ENCODE results near the gene GPN1.
"Not testable (repeated sequence)": the region's sequence is repeated elsewhere in the genome, so short reads cannot be mapped to it uniquely, and the experiment has no call there.

The GPN1 gene

DNA sequence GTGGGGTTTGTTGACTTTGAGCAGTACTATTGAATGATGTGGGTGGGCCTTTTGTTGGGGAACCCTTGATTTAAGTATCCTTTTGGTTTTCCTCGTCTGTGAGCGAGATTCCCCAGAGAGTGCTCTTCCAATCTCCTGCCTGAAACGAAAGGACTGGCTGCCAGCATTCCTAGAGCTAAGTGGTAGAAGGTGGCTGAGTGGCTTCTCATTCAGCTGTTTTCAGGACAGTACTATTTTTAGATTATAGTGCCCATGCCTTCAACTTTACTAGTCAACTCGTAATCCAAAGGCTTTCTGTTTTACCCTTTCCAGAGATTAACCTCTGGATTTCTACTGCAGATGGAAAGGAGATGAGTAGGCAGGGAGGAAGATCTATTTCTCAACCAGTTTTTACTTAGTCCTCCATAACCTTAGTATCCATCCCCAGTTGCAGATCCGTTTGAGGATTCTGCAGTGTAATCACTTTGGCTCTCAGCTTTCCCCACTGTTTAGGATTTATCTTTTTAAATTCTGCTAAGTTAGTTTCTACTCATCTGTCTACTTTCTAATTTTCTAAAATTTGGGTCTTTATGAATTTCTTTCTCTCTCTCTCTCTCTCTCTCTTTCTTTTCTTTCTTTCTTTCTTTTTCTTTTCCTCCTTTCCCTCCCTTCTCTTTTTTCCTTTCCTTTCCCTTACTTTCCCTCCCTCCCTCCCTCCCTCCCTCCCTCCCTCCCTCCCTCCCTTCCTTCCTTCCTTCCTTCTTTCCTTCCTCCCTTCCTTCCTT, 44.1 kb downstream of the GPN1 start:
- DNase-seq, result no peak

DNA sequence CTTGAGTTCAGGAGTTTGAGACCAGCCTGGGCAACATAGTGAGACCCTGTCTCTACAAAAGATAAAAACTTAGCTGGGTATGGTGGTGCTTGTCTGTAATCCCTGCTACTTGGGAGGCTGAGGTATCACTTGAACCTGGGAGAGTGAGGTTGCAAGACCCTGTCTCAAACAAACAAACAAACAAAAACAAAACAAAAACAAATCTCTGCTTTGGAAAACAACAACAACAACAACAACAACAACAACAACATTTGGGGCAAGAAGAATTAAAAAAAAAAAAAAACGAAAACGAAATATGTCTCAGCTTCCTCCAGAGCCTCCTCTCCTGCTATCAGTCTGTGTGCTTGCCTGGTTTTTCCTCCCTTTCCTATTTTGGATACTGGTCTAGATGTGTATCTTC, 51.7 kb downstream of the GPN1 start:
- no peak for DNase-seq

DNA sequence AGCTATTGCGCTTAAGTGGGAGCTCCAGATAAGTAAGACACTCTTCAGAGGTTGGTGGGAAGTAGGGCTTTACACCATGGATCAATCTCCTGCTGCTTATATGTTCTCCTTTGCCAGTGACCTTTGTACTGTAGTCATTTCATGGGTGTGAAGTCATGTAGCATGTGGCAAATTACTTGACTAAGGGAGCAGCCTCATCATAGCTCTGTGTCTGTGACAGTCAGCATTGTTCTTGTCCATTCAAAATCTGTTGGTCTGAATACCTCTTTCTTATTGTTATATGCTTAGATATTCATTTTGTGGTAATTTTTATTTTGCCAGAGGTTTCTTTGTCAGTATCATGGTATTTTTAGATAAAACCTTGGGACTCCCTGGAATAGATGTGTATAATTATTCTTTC, 53.0 kb downstream of the GPN1 start:
- no peak for DNase-seq

DNA sequence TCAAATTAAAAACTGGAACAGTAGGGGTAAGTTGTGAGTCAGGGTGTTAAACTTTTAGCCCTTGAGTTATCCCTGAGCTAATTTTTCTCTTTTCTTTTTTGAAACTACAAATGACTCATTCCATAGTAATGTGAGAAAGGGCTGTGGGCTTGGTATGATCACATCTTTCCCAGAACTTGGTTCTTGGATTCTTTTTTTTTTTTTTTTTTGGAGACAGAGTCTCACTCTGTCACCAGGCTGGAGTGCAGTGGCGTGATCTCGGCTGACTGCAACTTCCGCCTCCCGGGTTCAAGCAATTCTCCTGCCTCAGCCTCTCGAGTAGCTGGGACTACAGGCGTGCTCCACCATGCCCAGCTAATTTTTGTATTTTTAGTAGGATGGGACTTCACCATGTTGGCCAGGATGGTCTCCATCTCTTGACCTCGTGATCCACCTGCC, 53.5 kb downstream of the GPN1 start:
- DNase-seq, result not testable (repeated sequence)

DNA sequence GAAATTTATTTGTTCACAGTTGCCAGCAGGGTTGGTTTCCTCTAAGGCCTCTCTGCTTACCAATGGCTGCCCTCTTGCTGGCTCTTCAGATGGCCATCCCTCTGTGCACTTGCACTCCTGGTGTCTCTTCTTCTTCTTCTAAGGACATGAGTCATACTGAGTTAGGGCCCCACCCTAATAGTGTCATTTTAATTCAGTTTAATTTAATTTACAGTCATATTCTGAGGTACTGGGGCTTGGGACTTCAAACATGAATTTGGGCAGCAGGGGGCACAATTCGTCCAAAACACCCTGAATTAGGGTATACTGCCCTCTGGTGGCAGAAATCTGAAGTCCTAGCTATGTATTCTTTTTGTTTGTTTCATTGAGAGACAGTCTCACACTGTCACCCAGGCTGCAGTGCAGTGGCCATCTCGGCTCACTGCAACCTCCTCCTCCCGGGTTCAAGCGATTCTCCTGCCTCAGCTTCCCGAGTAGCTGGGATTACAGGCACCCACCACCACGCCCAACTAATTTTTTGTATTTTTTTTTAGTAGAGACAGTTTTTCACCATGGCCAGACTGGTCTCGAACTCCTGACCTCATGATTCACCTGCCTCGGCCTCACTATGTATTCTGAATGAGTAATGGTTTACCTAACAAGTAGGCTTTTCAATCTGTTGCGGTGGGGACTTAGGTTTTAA, 54.7 kb downstream of the GPN1 start:
- DNase-seq, result peak; percentile 94

DNA sequence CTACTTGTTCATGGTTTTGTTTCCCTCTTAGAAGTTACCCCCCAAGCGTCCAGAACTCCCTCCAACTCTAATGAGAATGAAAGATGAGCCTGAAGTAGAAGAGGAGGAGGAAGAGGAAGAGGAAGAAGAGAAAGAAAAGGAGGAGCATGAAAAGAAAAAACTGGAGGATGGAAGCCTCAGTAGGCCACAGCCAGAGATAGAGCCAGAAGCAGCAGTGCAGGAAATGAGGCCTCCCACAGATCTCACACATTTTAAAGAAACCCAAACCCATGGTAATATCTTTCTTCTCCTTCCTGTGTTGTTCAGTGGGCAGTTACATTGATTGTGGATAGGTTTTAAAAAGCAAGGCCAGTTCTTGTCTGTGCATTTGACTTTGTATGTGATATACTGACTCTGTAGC, 56.2 kb downstream of the GPN1 start:
- not testable (repeated sequence) for DNase-seq

DNA sequence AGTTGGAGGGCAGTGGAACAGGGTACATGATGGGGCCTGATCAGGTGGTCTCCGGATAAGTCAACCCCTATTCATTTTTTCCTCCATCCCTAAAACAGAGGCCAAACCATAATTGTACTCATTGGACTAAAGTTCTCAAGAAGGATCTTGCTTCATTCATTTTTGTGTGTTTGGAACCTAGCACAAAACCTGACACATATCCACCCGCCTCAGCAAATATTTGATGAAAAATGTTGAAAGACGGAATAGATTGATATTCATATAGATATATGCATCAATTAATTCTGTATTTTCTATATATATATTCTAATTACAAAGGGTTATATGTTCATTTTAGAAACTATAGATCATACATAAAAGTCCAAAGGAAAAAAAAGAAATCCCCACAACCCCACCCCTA, 56.7 kb downstream of the GPN1 start:
- no peak for DNase-seq

DNA sequence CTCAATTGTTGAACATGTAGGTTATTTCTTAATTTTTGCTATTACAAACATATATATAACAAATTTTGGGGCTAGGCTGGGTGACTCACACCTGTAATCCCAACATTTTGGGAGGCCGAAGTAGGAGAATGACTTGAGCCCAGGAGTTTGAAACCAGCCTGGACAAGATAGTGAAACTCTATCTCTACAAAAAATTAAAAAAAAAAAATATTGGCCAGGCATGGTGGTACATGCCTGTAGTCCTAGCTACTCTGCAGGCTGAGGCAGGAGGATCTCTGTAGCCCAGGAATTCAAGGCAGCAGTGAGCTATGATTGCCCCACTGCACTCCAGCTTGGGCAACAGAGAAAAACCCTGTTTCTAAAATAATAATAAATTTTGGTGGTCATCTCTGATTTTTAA, 58.4 kb downstream of the GPN1 start:
- DNase-seq, result no peak

DNA sequence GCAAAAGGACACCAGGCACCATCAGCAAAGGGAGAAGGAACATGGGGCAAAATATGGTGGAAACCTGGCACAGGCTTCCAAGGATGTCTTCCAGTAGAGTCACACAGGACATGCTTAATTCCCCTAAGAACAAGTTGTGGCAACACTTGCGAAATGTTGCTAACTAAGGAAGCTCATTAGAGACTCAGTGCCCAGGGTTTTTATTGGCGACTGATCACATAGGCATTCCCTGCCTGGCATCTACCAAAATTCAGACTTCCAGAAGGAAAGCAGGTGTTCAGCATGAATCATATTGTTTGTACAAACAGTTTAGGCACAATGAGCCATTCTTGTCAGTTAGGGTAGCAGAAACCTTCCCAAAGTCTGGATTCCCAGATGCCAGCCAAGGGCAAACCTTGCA, 60.6 kb downstream of the GPN1 start:
- DNase-seq, result no peak

DNA sequence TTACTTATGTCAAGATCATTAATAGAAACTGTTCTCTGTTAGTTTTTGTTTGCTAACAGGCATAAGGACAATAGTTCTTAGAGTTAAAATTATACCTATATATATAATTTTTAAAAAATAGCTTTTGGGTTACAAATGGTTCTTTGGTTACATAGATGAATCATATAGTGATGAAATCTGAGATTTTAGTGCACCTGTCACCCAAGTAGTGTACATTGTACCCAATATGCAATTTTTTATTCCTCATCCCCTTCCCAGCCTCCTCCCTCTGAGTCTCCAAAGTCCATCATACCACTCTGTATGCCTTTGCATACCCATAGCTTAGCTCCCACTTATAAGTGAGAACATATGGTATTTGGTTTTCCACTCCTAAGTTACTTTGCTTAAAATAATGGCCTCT, 61.2 kb downstream of the GPN1 start:
- DNase-seq, result no peak

DNA sequence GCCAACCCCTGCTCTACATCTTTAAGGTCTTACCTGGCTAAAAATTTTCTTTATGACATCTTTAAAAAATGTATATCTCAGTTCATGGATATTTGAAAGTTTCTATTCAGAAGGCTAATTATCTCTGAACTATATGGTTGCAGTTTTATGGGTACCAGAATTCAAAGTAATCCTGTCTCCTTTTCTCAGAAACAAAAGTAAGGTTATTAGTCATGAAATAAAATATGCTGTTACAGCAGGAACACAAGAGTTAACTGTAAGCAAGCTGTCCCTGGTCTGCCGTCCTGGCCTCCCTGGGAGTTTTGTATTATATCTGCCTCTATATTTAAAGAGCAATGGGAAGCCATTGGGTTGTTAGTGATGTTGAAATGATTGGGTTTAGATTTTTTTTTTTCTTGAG, 68.8 kb downstream of the GPN1 start:
- DNase-seq, result no peak
